ENCODE measurements around the gene MUC12.
"Not testable (repeated sequence)": the region's sequence is repeated elsewhere in the genome, so short reads cannot be mapped to it uniquely, and the experiment has no call there.

Gene MUC12, protein sequence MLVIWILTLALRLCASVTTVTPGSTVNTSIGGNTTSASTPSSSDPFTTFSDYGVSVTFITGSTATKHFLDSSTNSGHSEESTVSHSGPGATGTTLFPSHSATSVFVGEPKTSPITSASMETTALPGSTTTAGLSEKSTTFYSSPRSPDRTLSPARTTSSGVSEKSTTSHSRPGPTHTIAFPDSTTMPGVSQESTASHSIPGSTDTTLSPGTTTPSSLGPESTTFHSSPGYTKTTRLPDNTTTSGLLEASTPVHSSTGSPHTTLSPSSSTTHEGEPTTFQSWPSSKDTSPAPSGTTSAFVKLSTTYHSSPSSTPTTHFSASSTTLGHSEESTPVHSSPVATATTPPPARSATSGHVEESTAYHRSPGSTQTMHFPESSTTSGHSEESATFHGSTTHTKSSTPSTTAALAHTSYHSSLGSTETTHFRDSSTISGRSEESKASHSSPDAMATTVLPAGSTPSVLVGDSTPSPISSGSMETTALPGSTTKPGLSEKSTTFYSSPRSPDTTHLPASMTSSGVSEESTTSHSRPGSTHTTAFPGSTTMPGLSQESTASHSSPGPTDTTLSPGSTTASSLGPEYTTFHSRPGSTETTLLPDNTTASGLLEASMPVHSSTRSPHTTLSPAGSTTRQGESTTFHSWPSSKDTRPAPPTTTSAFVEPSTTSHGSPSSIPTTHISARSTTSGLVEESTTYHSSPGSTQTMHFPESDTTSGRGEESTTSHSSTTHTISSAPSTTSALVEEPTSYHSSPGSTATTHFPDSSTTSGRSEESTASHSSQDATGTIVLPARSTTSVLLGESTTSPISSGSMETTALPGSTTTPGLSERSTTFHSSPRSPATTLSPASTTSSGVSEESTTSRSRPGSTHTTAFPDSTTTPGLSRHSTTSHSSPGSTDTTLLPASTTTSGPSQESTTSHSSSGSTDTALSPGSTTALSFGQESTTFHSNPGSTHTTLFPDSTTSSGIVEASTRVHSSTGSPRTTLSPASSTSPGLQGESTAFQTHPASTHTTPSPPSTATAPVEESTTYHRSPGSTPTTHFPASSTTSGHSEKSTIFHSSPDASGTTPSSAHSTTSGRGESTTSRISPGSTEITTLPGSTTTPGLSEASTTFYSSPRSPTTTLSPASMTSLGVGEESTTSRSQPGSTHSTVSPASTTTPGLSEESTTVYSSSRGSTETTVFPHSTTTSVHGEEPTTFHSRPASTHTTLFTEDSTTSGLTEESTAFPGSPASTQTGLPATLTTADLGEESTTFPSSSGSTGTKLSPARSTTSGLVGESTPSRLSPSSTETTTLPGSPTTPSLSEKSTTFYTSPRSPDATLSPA (N-terminal part only)

DNA sequence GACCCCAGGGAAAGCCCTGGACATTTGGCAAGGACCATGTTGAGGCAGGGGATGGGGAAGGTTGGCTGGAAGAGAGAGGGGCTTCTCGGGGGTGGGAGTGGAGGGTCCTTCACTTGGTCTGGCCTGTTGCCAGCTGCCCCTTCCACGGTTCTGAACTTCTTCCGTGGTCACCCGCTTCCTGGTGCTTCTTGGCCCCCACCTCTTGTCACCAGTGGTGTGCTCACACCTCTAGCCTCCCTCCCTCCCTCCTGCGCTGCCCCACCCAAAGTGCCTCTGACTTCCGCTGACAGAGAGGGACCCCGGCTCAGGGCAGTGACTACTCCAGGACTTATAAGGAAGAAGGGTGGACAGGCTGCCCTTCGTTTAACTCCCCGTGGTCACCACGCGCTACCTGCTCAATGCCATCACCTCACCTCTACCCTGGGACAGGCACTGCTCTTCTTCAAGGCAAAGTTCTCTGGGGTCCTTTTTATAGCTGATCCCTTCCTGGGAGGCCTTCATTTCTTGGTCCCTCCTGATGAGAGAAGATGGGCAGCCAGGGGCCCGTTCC is at the start of gene MUC12:
Gene MUC12, plus strand, starts transcription at position 500 of the 550 bp plus-strand sequence. CDS start 58 bp downstream, outside the sequence.
- TF ChIP-seq, protein P1, sequence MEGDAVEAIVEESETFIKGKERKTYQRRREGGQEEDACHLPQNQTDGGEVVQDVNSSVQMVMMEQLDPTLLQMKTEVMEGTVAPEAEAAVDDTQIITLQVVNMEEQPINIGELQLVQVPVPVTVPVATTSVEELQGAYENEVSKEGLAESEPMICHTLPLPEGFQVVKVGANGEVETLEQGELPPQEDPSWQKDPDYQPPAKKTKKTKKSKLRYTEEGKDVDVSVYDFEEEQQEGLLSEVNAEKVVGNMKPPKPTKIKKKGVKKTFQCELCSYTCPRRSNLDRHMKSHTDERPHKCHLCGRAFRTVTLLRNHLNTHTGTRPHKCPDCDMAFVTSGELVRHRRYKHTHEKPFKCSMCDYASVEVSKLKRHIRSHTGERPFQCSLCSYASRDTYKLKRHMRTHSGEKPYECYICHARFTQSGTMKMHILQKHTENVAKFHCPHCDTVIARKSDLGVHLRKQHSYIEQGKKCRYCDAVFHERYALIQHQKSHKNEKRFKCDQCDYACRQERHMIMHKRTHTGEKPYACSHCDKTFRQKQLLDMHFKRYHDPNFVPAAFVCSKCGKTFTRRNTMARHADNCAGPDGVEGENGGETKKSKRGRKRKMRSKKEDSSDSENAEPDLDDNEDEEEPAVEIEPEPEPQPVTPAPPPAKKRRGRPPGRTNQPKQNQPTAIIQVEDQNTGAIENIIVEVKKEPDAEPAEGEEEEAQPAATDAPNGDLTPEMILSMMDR (conservative IDR thresholded peaks at IDR 0.05), result no peak
- no peak for TF ChIP-seq ZFX (IDR thresholded peaks at IDR 0.05)
- no peak within 1 kb of the TSS for H3K27ac ChIP-seq

DNA sequence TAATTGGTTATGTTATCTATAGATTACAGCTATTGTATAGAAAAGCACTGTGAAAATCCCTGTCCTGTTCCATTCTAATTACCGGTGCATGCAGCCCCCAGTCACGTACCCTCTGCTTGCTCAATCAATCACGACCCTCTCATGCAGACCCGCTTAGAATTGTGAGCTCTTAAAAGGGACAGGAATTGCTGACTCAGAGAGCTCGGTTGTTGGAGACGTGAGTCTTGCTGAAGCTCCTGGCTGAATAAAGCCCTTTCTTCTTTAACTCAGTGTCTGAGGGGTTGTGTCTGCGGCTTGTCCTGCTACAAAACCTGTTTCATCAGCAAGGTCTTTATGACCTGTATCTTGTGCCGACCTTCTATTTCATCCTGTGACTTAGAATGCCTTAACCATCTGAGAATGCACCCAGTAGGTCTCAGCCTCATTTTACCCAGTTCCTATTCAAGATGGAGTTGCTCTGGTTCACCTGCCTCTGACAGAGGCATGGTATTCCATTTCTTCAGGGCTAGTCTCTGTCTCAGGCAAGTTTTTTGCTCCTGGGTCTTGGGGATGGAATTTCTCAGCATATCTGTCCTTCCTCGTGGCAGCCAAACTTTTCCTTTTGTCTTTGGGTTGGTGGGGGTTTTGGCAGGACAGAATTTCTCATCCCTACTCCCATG is 49.5 kb upstream of the MUC12 start:
- H3K27ac ChIP-seq, result not testable (repeated sequence)

DNA sequence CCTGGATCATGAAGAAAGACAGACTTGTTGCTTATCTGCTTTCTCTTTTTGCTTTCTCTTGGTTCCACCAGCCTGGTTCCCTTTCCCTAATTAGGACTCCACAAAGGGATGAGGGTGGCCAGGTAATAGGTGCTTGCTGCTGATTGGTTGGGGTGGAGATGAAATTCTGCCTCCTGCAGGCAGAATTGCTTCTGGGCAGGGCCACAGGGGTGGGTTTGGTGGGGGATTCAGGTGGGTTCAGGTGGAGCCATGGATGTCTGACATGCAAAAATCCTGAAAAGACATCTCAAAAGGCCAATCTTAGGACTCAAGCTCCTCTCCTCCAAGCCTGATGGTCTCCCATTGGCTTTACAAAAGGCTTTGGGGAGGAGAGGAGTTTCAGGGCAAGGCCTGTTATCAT is 48.3 kb upstream of the MUC12 start:
- TF ChIP-seq, protein P1 (conservative IDR thresholded peaks at IDR 0.05), result no peak
- no peak for TF ChIP-seq ZFX (IDR thresholded peaks at IDR 0.05)
- H3K27ac ChIP-seq, result no peak overlapping the region

DNA sequence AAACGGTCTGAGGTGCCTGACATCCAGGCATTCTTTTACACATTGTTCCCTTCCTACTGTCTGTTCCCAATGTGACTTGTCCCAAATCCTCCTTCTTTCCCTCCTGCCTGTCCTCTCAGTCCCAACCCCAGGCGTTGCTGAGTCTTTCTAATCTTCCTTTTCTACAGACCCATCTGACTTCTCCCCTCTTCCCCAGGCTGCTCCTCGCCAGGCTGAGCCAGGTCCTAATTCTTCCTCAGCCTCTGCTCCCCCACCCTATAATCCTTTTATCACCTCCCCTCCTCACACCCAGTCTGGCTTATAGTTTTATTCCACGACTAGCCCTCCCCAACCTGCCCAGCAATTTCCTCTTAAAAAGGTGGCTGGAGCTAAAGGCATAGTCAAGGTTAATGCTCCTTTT is 45.7 kb upstream of the MUC12 start:
- not testable (repeated sequence) for H3K27ac ChIP-seq

DNA sequence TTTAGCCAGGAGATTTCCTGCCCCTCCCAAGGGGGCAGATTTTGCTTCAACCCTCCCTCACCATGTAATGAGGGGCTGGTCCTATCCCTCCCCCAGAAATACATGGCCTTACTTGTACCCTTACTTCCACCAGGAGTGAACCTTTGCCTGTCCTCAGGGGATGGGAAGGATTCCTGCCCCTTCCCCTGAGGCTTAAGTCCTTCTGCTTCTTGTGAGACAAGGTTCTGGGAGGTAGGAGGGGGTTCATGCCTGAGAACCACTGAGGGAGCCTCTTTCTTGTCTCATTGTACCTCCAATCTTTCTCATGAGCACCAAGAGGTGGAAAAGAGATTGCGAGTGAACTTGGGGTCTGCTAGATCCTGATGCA is 39.6 kb upstream of the MUC12 start:
- no peak for TF ChIP-seq ZFX (IDR thresholded peaks at IDR 0.05)
- TF ChIP-seq, protein P1 (conservative IDR thresholded peaks at IDR 0.05), result no peak
- no peak overlapping the region for H3K27ac ChIP-seq

DNA sequence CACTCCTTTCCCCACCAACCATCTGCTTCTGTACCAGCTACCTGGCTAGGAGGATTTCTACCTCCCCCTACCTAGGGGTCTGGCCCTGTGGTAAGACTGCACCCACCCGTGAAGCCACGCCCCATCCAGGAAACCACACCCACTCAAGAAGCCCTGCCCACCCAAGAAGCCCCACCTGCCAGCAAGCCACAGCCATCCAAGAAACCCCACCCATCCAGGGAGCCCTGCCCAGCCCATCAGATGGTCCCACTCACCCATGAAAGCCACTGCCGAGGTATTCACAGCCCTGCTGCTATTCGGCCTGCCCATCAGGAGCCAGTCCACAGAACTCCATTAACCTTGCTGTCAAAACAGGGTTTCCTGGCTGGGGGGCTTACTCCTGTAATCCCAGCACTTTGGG is 35.6 kb upstream of the MUC12 start:
- TF ChIP-seq ZFX (IDR thresholded peaks at IDR 0.05), result no peak
- TF ChIP-seq, protein P1 (conservative IDR thresholded peaks at IDR 0.05), result no peak
- H3K27ac ChIP-seq, result no peak overlapping the region

DNA sequence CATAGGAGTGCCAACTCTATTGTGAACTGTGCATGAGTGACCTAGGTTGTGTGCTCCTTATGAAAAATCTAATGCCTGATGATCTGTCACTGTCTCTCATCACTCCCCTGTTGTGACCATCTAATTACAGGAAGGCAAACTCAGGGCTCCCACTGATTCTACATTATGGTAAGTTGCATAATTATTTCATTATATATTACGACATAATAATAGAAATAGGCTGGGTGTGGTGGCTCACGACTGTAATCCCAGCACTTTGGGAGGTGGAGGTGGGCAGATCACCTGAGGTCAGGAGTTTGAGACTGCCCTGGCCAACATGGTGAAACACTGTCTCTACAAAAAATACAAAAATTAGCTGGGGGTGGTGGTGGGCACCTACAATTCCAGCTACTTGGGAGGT is 34.0 kb upstream of the MUC12 start:
- H3K27ac ChIP-seq, result not testable (repeated sequence)

DNA sequence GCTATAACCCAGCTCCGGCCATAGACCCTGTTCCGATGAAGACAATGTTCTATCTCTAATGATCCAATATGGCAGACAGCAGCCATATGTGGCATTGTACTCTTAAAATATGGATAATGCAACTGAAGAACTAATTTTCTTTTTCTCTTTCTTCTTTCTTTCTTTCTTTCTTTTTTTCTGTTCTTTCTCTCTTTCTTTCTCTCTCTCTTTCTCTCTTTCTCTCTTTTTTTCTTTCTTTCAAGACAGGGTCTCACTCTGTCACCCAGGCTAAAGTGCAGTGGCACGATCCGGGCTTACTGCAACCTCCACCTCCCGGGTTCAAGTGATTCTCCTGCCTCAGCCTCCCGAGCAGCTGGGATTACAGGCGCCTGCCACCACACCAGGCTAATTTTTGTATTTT is 33.2 kb upstream of the MUC12 start:
- H3K27ac ChIP-seq, result not testable (repeated sequence)
